PC-3 (cell line): ENCODE measurements around the gene TMEM161A.

ENCODE experiments used
- CTCF ChIP-seq: fragments of 300-600 bp; sonication (generic); conservative IDR thresholded peaks from 2 replicates; pipeline ENCODE4 v1.5.1; 2017; ENCODE audit warnings: antibody characterized with exemption, low read depth, mild to moderate bottlenecking, low read length
- EZH2phosphoT487 ChIP-seq: fragments of 300-600 bp; sonication (generic); IDR thresholded peaks from 2 replicates; pipeline ENCODE4 v1.6.1; 2018; ENCODE audit warnings: mild to moderate bottlenecking, antibody characterized with exemption, low read length, borderline replicate concordance

GRCh38 chr19:19120308-19121231, 17.7 kb downstream of the TMEM161A start:
- no peak for TF ChIP-seq CTCF
- no peak for TF ChIP-seq EZH2phosphoT487
